GM12878 (cell line): Measurements from ENCODE around the gene ALDH1L2. TPM values are rescaled to one million over a fixed set of nuclear protein-coding genes. Genes with fewer than 3 reads are reported as not detected.

ENCODE experiments used
- ATAC-seq: fragments of 200-7000 bp; cut with Tn5 transposase; 3 replicates; pipeline ENCODE4 v1.9.1; 2020; ENCODE audit warnings: mild to moderate bottlenecking, moderate library complexity
- BruUV-seq: library from RNA; stranded (reverse); fragments of 400-500 nt; replicated peaks from 2 replicates; lab custom pipeline; 2021; lab: Mats Ljungman, UMichigan
- CTCF ChIA-PET: fragments of 300-600 bp; sonication (Branson Sonifier 250); formaldehyde crosslinking; extraction: SDS; loops from one replicate; lab custom pipeline; 2021; ENCODE audit warnings: inconsistent platforms; lab: Yijun Ruan, JAX
- POLR2A ChIA-PET: fragments of 350-600 bp; formaldehyde crosslinking; extraction: SDS; loops from one replicate; lab custom pipeline; 2021; ENCODE audit warnings: inconsistent platforms; lab: Charles Lee
- RAD21 ChIA-PET: fragments of 300-600 bp; sonication (Branson Sonifier 250); formaldehyde crosslinking; loops from one replicate; lab custom pipeline; 2023; ENCODE audit warnings: antibody characterized with exemption; ENCODE audit not compliant: unreplicated experiment; lab: Charles Lee
- SMC1A ChIA-PET: fragments of 300-600 bp; sonication (Branson Sonifier 250); formaldehyde crosslinking; loops from one replicate; lab custom pipeline; 2023; ENCODE audit not compliant: unreplicated experiment, uncharacterized antibody; lab: Charles Lee
- DNase-seq: peaks from one replicate; pipeline ENCODE4 v3.0.0-alpha.2; 2011; ENCODE audit warnings: low read depth, low spot score
- FAIRE-seq: peaks from 3 replicates; lab custom pipeline; 2011; peaks lifted over from hg19 to GRCh38; lab: Jason Lieb, UNC
- H2AFZ ChIP-seq: 2 replicates; pipeline ENCODE4 v1.6.0; 2011; ENCODE audit warnings: low read depth, low read length, control low read depth; ENCODE audit not compliant: control insufficient read depth
- H3K27ac ChIP-seq: 2 replicates; pipeline ENCODE4 v1.5.1; 2011; ENCODE audit warnings: control low read depth; ENCODE audit not compliant: control insufficient read depth, insufficient read depth
- H3K27me3 ChIP-seq, 2 experiments: replicated peaks in 1 of 2; 2 replicates each; pipeline versions ENCODE4 v1.6.0 to v1.6.1; 2011; ENCODE audit warnings: low read length in 1 of 2; ENCODE audit not compliant: control insufficient read depth in 2 of 2, insufficient read depth in 2 of 2
- H3K36me3 ChIP-seq, 2 experiments: 2 replicates each; pipeline ENCODE4 v1.5.1; 2011; ENCODE audit warnings: low read length in 1 of 2; ENCODE audit not compliant: control insufficient read depth in 2 of 2, insufficient read depth in 2 of 2
- H3K4me1 ChIP-seq: 2 replicates; pipeline ENCODE4 v1.6.1; 2011; ENCODE audit warnings: mild to moderate bottlenecking, low read length, moderate library complexity, mixed read lengths; ENCODE audit not compliant: control insufficient read depth, insufficient read depth
- H3K4me2 ChIP-seq: 2 replicates; pipeline ENCODE4 v1.6.0; 2011; ENCODE audit warnings: control low read depth; ENCODE audit not compliant: control insufficient read depth, insufficient read depth
- H3K4me3 ChIP-seq: fragments of 200-600 bp; sonication (generic); 2 replicates; pipeline ENCODE4 v1.5.1; 2016
- H3K79me2 ChIP-seq: 2 replicates; pipeline ENCODE4 v1.6.0; 2011; ENCODE audit warnings: low read length; ENCODE audit not compliant: control insufficient read depth, insufficient read depth
- H3K9ac ChIP-seq: 2 replicates; pipeline ENCODE4 v1.8.0; 2011; ENCODE audit warnings: low read length, control low read depth, mixed read lengths; ENCODE audit not compliant: control insufficient read depth, insufficient read depth
- H3K9me3 ChIP-seq: replicated peaks from 3 replicates; pipeline ENCODE4 v1.5.1; 2011; ENCODE audit warnings: mild to moderate bottlenecking, low read length; ENCODE audit not compliant: control insufficient read depth, insufficient read depth
- H4K20me1 ChIP-seq: 2 replicates; pipeline ENCODE4 v1.6.0; 2011; ENCODE audit not compliant: control insufficient read depth, insufficient read depth
- CBX3 ChIP-seq: fragments of 200-600 bp; sonication (generic); IDR thresholded peaks from 2 replicates; pipeline ENCODE4 v1.6.1; 2016; ENCODE audit warnings: low read depth, borderline replicate concordance
- GATAD2B ChIP-seq: fragments of 450-650 bp; conservative IDR thresholded peaks from 2 replicates; pipeline ENCODE4 v1.6.1; 2017; ENCODE audit warnings: low read depth, mild to moderate bottlenecking, moderate library complexity
- LARP7 ChIP-seq: fragments of 450-650 bp; IDR thresholded peaks from 2 replicates; pipeline ENCODE4 v1.6.1; 2017; ENCODE audit warnings: mild to moderate bottlenecking
- NKRF ChIP-seq: fragments of 450-650 bp; conservative IDR thresholded peaks from 2 replicates; pipeline ENCODE4 v1.6.1; 2017; ENCODE audit warnings: mild to moderate bottlenecking, moderate library complexity
- POU2F2 ChIP-seq: IDR thresholded peaks from 3 replicates; pipeline ENCODE4 v1.6.1; 2011; ENCODE audit warnings: low read depth, mild to moderate bottlenecking, low read length, borderline replicate concordance
- SPI1 ChIP-seq: IDR thresholded peaks from 2 replicates; pipeline ENCODE4 v1.6.1; 2011; ENCODE audit warnings: low read depth, mild to moderate bottlenecking, low read length, moderate library complexity, borderline replicate concordance; ENCODE audit not compliant: insufficient read depth
- STAT1 ChIP-seq: fragments of 450-650 bp; conservative IDR thresholded peaks from 2 replicates; pipeline ENCODE4 v1.6.1; 2014; ENCODE audit warnings: antibody characterized with exemption, mild to moderate bottlenecking
- ZNF207 ChIP-seq: fragments of 450-650 bp; IDR thresholded peaks from 2 replicates; pipeline ENCODE4 v1.6.1; 2014; ENCODE audit warnings: antibody characterized with exemption, mild to moderate bottlenecking, borderline replicate concordance
- ZNF622 ChIP-seq: fragments of 450-650 bp; IDR thresholded peaks from 2 replicates; pipeline ENCODE4 v1.6.1; 2017; ENCODE audit warnings: mild to moderate bottlenecking, inconsistent platforms
- ZZZ3 ChIP-seq: IDR thresholded peaks from 2 replicates; pipeline ENCODE4 v1.6.1; 2011; ENCODE audit warnings: low read depth; ENCODE audit not compliant: control insufficient read depth, insufficient read length
- WGBS: methylation state at CpG from one replicate; pipeline ENCODE4 v1.1.6; 2016; ENCODE audit warnings: low lambda C conversion rate; ENCODE audit not compliant: insufficient replicate concordance, insufficient coverage; ENCODE audit errors: missing lambda C conversion rate; 5-methylcytosine and 5-hydroxymethylcytosine counted together
- in situ Hi-C: fragments of 300-500 bp; cut with MboI; formaldehyde crosslinking; loops from 9 replicates; pipeline ENCODE4 v1.14.3; 2018; ENCODE audit warnings: mixed read lengths
- intact Hi-C: fragments of 100-400 bp; cut with micrococcal nuclease; formaldehyde crosslinking; loops from one replicate; pipeline ENCODE4 v1.14.2; 2022; ENCODE audit not compliant: unreplicated experiment
- polyA plus RNA-seq, 11 experiments: library from polyadenylated mRNA; depleted of rRNA in 4 of 11; unstranded in 6 of 11; stranded (reverse) in 5 of 11; fragments of >200 nt; fragmentation: Nextera tagmentation in 4 of 11; fragmentation: Illumina TruSeq in 1 of 11; extraction: Ambion mirVana in 4 of 11; extraction: Trizol in 1 of 11; gene quantifications; 1 replicate in 1 of 11; 2 replicates in 10 of 11; pipeline versions ENCODE4 v1.2.1 to v1.2.3, GENCODE V29; 2011 to 2016; ENCODE audit warnings: inconsistent platforms in 2 of 11, missing spikeins in 2 of 11, low read depth in 1 of 11
- total RNA-seq, 4 experiments: library from RNA; depleted of rRNA in 3 of 4; stranded (reverse); fragments of >200 nt in 3 of 4; fragmentation: Illumina TruSeq in 1 of 4; extraction: Trizol in 1 of 4; gene quantifications; 2 replicates each; pipeline versions ENCODE4 v1.2.1 to v1.2.3, GENCODE V29; 2013 to 2021
- TF ChIP-seq, protein P1 (sequence below): IDR thresholded peaks from 2 replicates; pipeline ENCODE4 v1.6.1; 2012; ENCODE audit warnings: low read depth, low read length, improper control_type of control experiment
- TF ChIP-seq, protein P2 (sequence below): fragments of 450-650 bp; IDR thresholded peaks from 2 replicates; pipeline ENCODE4 v1.6.1; 2016; ENCODE audit warnings: mild to moderate bottlenecking, moderate library complexity, borderline replicate concordance

Gene ALDH1L2
- total and polyA plus RNA-seq, 10 of the 15 experiments (the other 5 are each of a cell fraction or from before 2014, with no cell fraction given), result 0.15 to 13.7 (median 8.5) TPM

GRCh38 chr12:105091476-105092206, 7.4 kb upstream of the ALDH1L2 start:
- 54% methylated on average over 4 of the region's 4 CpGs for WGBS
- CTCF ChIA-PET, result interaction anchor here (0.6 to 1.2 kb wide), 3 partner anchors 11 to 1221 kb away, joined by 3 to 5 read pairs (median 4); no protein-coding TSS in a partner anchor
- FAIRE-seq (no peak), DNase-seq (no peak), ATAC-seq (no peak)
- Histone ChIP-seq H3K4me1 (no peaks in the 10 kb centered on the region), H3K9me3 (no peaks in the 10 kb centered on the region; the same call in 2 of the 3 replicates), H3K27ac (no peak overlapping the region), H2AFZ (no peak overlapping the region), H4K20me1 (no peaks in the 10 kb centered on the region), H3K27me3 (no peaks in the 10 kb centered on the region), H3K4me2 (no peak overlapping the region), H3K4me3 (no peak overlapping the region), H3K9ac (no peak overlapping the region), H3K36me3 (no peaks in the 10 kb centered on the region), H3K79me2 (no peaks in the 10 kb centered on the region)
- intact Hi-C loops (no loop called here), in situ Hi-C loops (no loop called here)
- SMC1A ChIA-PET, result interaction anchor here (0.6 to 0.7 kb wide), 3 partner anchors 9 to 730 kb away, joined by 3 to 4 read pairs (median 4); no protein-coding TSS in a partner anchor
- RAD21 ChIA-PET, result interaction anchor here (0.6 to 0.7 kb wide), 2 partner anchors 48 to 153 kb away, joined by 4 read pairs; no protein-coding TSS in a partner anchor
- no TSS peak for BruUV-seq
- POLR2A ChIA-PET, result interaction anchor here (0.6 kb wide), 1 partner anchor 178 kb away, joined by 5 read pairs; no protein-coding TSS in a partner anchor
- TF ChIP-seq, protein P1, sequence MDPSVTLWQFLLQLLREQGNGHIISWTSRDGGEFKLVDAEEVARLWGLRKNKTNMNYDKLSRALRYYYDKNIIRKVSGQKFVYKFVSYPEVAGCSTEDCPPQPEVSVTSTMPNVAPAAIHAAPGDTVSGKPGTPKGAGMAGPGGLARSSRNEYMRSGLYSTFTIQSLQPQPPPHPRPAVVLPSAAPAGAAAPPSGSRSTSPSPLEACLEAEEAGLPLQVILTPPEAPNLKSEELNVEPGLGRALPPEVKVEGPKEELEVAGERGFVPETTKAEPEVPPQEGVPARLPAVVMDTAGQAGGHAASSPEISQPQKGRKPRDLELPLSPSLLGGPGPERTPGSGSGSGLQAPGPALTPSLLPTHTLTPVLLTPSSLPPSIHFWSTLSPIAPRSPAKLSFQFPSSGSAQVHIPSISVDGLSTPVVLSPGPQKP, result no peak
- TF ChIP-seq ZNF622, result no peak
- no peak for TF ChIP-seq ZZZ3
- TF ChIP-seq NKRF, result no peak
- TF ChIP-seq STAT1, result no peak
- no peak for TF ChIP-seq CBX3
- TF ChIP-seq SPI1, result no peak
- TF ChIP-seq GATAD2B, result no peak
- no peak for TF ChIP-seq ZNF207
- TF ChIP-seq, protein P2, sequence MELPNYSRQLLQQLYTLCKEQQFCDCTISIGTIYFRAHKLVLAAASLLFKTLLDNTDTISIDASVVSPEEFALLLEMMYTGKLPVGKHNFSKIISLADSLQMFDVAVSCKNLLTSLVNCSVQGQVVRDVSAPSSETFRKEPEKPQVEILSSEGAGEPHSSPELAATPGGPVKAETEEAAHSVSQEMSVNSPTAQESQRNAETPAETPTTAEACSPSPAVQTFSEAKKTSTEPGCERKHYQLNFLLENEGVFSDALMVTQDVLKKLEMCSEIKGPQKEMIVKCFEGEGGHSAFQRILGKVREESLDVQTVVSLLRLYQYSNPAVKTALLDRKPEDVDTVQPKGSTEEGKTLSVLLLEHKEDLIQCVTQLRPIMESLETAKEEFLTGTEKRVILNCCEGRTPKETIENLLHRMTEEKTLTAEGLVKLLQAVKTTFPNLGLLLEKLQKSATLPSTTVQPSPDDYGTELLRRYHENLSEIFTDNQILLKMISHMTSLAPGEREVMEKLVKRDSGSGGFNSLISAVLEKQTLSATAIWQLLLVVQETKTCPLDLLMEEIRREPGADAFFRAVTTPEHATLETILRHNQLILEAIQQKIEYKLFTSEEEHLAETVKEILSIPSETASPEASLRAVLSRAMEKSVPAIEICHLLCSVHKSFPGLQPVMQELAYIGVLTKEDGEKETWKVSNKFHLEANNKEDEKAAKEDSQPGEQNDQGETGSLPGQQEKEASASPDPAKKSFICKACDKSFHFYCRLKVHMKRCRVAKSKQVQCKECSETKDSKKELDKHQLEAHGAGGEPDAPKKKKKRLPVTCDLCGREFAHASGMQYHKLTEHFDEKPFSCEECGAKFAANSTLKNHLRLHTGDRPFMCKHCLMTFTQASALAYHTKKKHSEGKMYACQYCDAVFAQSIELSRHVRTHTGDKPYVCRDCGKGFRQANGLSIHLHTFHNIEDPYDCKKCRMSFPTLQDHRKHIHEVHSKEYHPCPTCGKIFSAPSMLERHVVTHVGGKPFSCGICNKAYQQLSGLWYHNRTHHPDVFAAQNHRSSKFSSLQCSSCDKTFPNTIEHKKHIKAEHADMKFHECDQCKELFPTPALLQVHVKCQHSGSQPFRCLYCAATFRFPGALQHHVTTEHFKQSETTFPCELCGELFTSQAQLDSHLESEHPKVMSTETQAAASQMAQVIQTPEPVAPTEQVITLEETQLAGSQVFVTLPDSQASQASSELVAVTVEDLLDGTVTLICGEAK, result no peak
- no peak for TF ChIP-seq POU2F2
- no peak for TF ChIP-seq LARP7
